ENCODE data around the gene DPP6.

DNA sequence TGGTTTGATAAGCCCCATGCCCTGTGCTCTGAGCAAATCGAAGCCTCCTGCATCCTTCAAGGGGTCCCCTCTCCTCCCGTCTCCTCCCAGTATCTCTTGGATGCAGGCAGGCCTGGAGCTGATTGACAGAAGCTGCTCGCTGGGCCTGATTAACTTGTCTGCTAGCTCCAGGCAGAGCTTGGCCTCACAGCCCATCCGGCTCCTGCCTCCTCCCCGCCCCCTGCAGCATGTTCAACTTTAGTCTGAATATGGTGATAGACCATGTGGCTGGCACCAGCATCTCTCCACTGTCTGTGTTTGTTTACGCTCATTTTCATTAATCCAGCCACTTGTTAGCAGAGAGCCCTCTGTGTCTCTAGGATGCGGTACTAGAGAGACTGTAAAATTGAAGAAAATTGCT lies 432.2 kb downstream of the DPP6 start:
- TF ChIP-seq, protein P1, sequence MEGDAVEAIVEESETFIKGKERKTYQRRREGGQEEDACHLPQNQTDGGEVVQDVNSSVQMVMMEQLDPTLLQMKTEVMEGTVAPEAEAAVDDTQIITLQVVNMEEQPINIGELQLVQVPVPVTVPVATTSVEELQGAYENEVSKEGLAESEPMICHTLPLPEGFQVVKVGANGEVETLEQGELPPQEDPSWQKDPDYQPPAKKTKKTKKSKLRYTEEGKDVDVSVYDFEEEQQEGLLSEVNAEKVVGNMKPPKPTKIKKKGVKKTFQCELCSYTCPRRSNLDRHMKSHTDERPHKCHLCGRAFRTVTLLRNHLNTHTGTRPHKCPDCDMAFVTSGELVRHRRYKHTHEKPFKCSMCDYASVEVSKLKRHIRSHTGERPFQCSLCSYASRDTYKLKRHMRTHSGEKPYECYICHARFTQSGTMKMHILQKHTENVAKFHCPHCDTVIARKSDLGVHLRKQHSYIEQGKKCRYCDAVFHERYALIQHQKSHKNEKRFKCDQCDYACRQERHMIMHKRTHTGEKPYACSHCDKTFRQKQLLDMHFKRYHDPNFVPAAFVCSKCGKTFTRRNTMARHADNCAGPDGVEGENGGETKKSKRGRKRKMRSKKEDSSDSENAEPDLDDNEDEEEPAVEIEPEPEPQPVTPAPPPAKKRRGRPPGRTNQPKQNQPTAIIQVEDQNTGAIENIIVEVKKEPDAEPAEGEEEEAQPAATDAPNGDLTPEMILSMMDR (conservative IDR thresholded peaks at IDR 0.05; ENCODE audit: low read length): no peak
- TF ChIP-seq EZH2phosphoT487 (IDR thresholded peaks at IDR 0.05; ENCODE audit: borderline replicate concordance): no peak

All from Loucy (cell line).